Measurements from ENCODE around the gene TRPV4. TPM values are rescaled to one million over a fixed set of nuclear protein-coding genes. Genes with fewer than 3 reads are reported as not detected.

Gene TRPV4
- total and polyA plus RNA-seq, 7 donors: 0.03 to 0.11 (median 0.07) TPM; not detected in 1

GRCh38 chr12:109842021-109842420, 8.8 kb upstream of the TRPV4 start:
- Histone ChIP-seq H3K27ac (no peak overlapping the region), H3K27me3 (ENCODE audit: insufficient read depth in 3 of 3, low read length in 2 of 3) (peaks cover 0 to 2% (median 0%) of the 10 kb centered on the region in 3 donors), H3K36me3 (ENCODE audit: insufficient read depth in 1 of 2, low read depth in 1 of 2) (no peaks in the 10 kb centered on the region), H3K9me3 (no peaks in the 10 kb centered on the region), H3K4me1 (peaks cover 4% of the 10 kb centered on the region), H3K4me3 (no peak overlapping the region)
- no peak for ATAC-seq
- TF ChIP-seq CTCF (IDR thresholded peaks at IDR 0.05): no peak
- intact Hi-C loops (cut with DNase I): no loop called here
- no peak for DNase-seq
- WGBS, 3 donors: 85 to 86% (median 85%) methylated on average over 5 of the region's 5 CpGs

- no peaks in the 10 kb centered on the region for H3K36me3 ChIP-seq (ENCODE audit: insufficient read depth in 1 of 2, low read depth in 1 of 2)
- H3K4me3 ChIP-seq: no peak overlapping the region
- TF ChIP-seq CTCF (IDR thresholded peaks at IDR 0.05): no peak
- peaks cover 0 to 2% (median 0%) of the 10 kb centered on the region in 3 donors for H3K27me3 ChIP-seq (ENCODE audit: insufficient read depth in 3 of 3, low read length in 2 of 3)
- intact Hi-C loops (cut with DNase I): no loop called here
- DNase-seq (no peak), ATAC-seq (no peak)
- WGBS, 3 donors: 81 to 86% (median 83%) methylated on average over 9 of the region's 9 CpGs
- no peaks in the 10 kb centered on the region for H3K9me3 ChIP-seq
- H3K4me1 ChIP-seq: peaks cover 4% of the 10 kb centered on the region
- no peak overlapping the region for H3K27ac ChIP-seq
Measured at GRCh38 chr12:109841356-109841755, 8.2 kb upstream of the TRPV4 start.

GRCh38 chr12:109840305-109841074, 7.3 kb upstream of the TRPV4 start:
- Histone ChIP-seq H3K36me3 (ENCODE audit: insufficient read depth in 1 of 2, low read depth in 1 of 2) (no peaks in the 10 kb centered on the region), H3K4me3 (no peak overlapping the region), H3K9me3 (no peaks in the 10 kb centered on the region), H3K27ac (no peak overlapping the region), H3K4me1 (peaks cover 3% of the 10 kb centered on the region), H3K27me3 (ENCODE audit: insufficient read depth in 3 of 3, low read length in 2 of 3) (peaks cover 0 to 2% (median 0%) of the 10 kb centered on the region in 3 donors)
- WGBS, 3 donors: 48 to 55% (median 49%) methylated on average over 7 of the region's 7 CpGs
- intact Hi-C loops (cut with DNase I): no loop called here
- DNase-seq: no peak
- no peak for TF ChIP-seq CTCF (IDR thresholded peaks at IDR 0.05)
- ATAC-seq: peak in 1 of 4 donors; percentile 44

GRCh38 chr12:109839444-109839843, 6.2 kb upstream of the TRPV4 start:
- intact Hi-C loops (cut with DNase I): no loop called here
- no peak overlapping the region for H3K4me3 ChIP-seq
- WGBS, 3 donors: 58 to 72% (median 68%) methylated on average over 6 of the region's 6 CpGs
- peaks cover 0 to 4% (median 2%) of the 10 kb centered on the region in 3 donors for H3K27me3 ChIP-seq (ENCODE audit: insufficient read depth in 3 of 3, low read length in 2 of 3)
- H3K27ac ChIP-seq: no peak overlapping the region
- no peaks in the 10 kb centered on the region for H3K9me3 ChIP-seq
- ATAC-seq (no peak), DNase-seq (no peak)
- no peaks in the 10 kb centered on the region for H3K4me1 ChIP-seq
- TF ChIP-seq CTCF (IDR thresholded peaks at IDR 0.05): no peak
- no peaks in the 10 kb centered on the region for H3K36me3 ChIP-seq (ENCODE audit: insufficient read depth in 1 of 2, low read depth in 1 of 2)
